Mesendoderm (in vitro differentiated cells): ENCODE results near the gene ABCC5.

Experiments used
- DNase-seq: peaks from one replicate; pipeline ENCODE4 v3.0.0; 2013
- H2AK5ac ChIP-seq: 2 replicates; pipeline ENCODE4 v1.6.1; 2013; ENCODE audit warnings: low read length, inconsistent platforms
- H2BK120ac ChIP-seq: 2 replicates; pipeline ENCODE4 v1.6.1; 2013; ENCODE audit warnings: low read depth, mild to moderate bottlenecking, low read length, moderate library complexity, mixed read lengths
- H2BK15ac ChIP-seq: replicated peaks from 2 replicates; pipeline ENCODE4 v1.6.1; 2013; ENCODE audit warnings: low read depth, mild to moderate bottlenecking, moderate library complexity
- H2BK5ac ChIP-seq: 2 replicates; pipeline ENCODE4 v1.6.1; 2013; ENCODE audit warnings: low read length, inconsistent platforms
- H3K18ac ChIP-seq: 2 replicates; pipeline ENCODE4 v1.6.1; 2013; ENCODE audit warnings: mild to moderate bottlenecking, low read length, mixed read lengths
- H3K23ac ChIP-seq: one replicate; pipeline ENCODE4 v1.6.1; 2013; ENCODE audit warnings: low read length
- H3K27ac ChIP-seq: 2 replicates; pipeline ENCODE4 v1.5.1; 2013; ENCODE audit warnings: low read depth, mild to moderate bottlenecking, inconsistent platforms, low read length, moderate library complexity
- H3K27me3 ChIP-seq: 2 replicates; pipeline ENCODE4 v1.6.1; 2013; ENCODE audit warnings: low read length, control low read depth, mild to moderate bottlenecking, inconsistent platforms; ENCODE audit not compliant: insufficient read depth, poor library complexity
- H3K36me3 ChIP-seq: 2 replicates; pipeline ENCODE4 v1.6.1; 2013; ENCODE audit warnings: low read length, inconsistent platforms; ENCODE audit not compliant: control insufficient read depth, insufficient read depth
- H3K4ac ChIP-seq: one replicate; pipeline ENCODE4 v1.6.1; 2013; ENCODE audit warnings: low read depth, mild to moderate bottlenecking, low read length, moderate library complexity
- H3K4me1 ChIP-seq: 2 replicates; pipeline ENCODE4 v1.6.1; 2013; ENCODE audit warnings: low read depth, low read length, inconsistent platforms; ENCODE audit not compliant: control insufficient read depth
- H3K4me2 ChIP-seq: 2 replicates; pipeline ENCODE4 v1.6.1; 2013; ENCODE audit warnings: low read length
- H3K4me3 ChIP-seq: 2 replicates; pipeline ENCODE4 v1.5.1; 2013; ENCODE audit warnings: mild to moderate bottlenecking, low read length
- H3K56ac ChIP-seq: one replicate; pipeline ENCODE4 v1.6.1; 2013; ENCODE audit warnings: low read length
- H3K79me1 ChIP-seq: 2 replicates; pipeline ENCODE4 v1.6.1; 2013; ENCODE audit warnings: low read length, inconsistent platforms
- H3K79me2 ChIP-seq: 2 replicates; pipeline ENCODE4 v1.6.1; 2013; ENCODE audit warnings: mild to moderate bottlenecking, low read length; ENCODE audit not compliant: control insufficient read depth, insufficient read depth
- H3K9ac ChIP-seq: 2 replicates; pipeline ENCODE4 v1.6.1; 2013; ENCODE audit warnings: low read length, inconsistent platforms
- H4K5ac ChIP-seq: one replicate; pipeline ENCODE4 v1.6.1; 2013; ENCODE audit warnings: low read length
- H4K8ac ChIP-seq: one replicate; pipeline ENCODE4 v1.6.1; 2013; ENCODE audit warnings: low read depth, mild to moderate bottlenecking, control low read depth, low read length, moderate library complexity
- WGBS: extraction: QIAGEN DNeasy Blood & Tissue Kit; methylation state at CpG from one replicate; pipeline ENCODE4 v1.1.7; 2013; ENCODE audit warnings: low lambda C conversion rate, missing lambda C conversion rate; ENCODE audit not compliant: insufficient coverage; ENCODE audit errors: extremely low coverage; 5-methylcytosine and 5-hydroxymethylcytosine counted together

The ABCC5 gene

GRCh38 chr3:183937601-183938286 is 79.9 kb downstream of the ABCC5 start:
- Histone ChIP-seq H2BK5ac (no peak overlapping the region), H3K4me1 (no peaks in the 10 kb centered on the region), H3K4me3 (no peak overlapping the region), H2AK5ac (no peak overlapping the region), H2BK15ac (no peak overlapping the region), H3K36me3 (peaks cover 5% of the 10 kb centered on the region), H3K79me1 (no peaks in the 10 kb centered on the region), H4K8ac (no peak overlapping the region), H3K4me2 (no peak overlapping the region), H2BK120ac (no peak overlapping the region), H3K9ac (no peak overlapping the region), H3K56ac (no peak overlapping the region), H3K27ac (no peak overlapping the region), H3K79me2 (no peaks in the 10 kb centered on the region), H3K23ac (no peak overlapping the region), H3K18ac (no peak overlapping the region), H3K4ac (no peak overlapping the region), H3K27me3 (no peaks in the 10 kb centered on the region), H4K5ac (no peak overlapping the region)
- DNase-seq = no peak
- WGBS = no CpG with 5 or more reads among the region's 10 CpGs

- no peak overlapping the region for H3K18ac ChIP-seq
- no peak overlapping the region for H3K9ac ChIP-seq
- no peaks in the 10 kb centered on the region for H3K27me3 ChIP-seq
- H3K4me1 ChIP-seq = no peaks in the 10 kb centered on the region
- H3K4me3 ChIP-seq = no peak overlapping the region
- no CpG with 5 or more reads among the region's 3 CpGs for WGBS
- no peak overlapping the region for H3K56ac ChIP-seq
- no peak for DNase-seq
- no peak overlapping the region for H2BK120ac ChIP-seq
- H2BK5ac ChIP-seq = no peak overlapping the region
- H3K36me3 ChIP-seq = peaks cover 3% of the 10 kb centered on the region
- H2AK5ac ChIP-seq = no peak overlapping the region
- H3K79me1 ChIP-seq = no peaks in the 10 kb centered on the region
- no peak overlapping the region for H2BK15ac ChIP-seq
- H3K79me2 ChIP-seq = no peaks in the 10 kb centered on the region
- no peak overlapping the region for H3K4ac ChIP-seq
- no peak overlapping the region for H3K4me2 ChIP-seq
- no peak overlapping the region for H3K27ac ChIP-seq
- H4K8ac ChIP-seq = no peak overlapping the region
- no peak overlapping the region for H3K23ac ChIP-seq
- no peak overlapping the region for H4K5ac ChIP-seq
These were observed 84.5 kb downstream of the ABCC5 start for GRCh38 chr3:183933160-183933559.

- Histone ChIP-seq H3K27me3 (no peaks in the 10 kb centered on the region), H3K18ac (no peak overlapping the region), H3K9ac (no peak overlapping the region), H4K8ac (no peak overlapping the region), H3K27ac (no peak overlapping the region), H3K4me2 (no peak overlapping the region), H3K56ac (no peak overlapping the region), H3K23ac (no peak overlapping the region), H3K4me3 (no peak overlapping the region), H3K79me1 (no peaks in the 10 kb centered on the region), H3K4me1 (no peaks in the 10 kb centered on the region), H2AK5ac (no peak overlapping the region), H3K79me2 (no peaks in the 10 kb centered on the region), H4K5ac (no peak overlapping the region), H3K4ac (no peak overlapping the region), H2BK5ac (no peak overlapping the region), H2BK15ac (no peak overlapping the region), H2BK120ac (no peak overlapping the region), H3K36me3 (peaks cover 3% of the 10 kb centered on the region)
- 100% methylated on average over 1 of the region's 2 CpGs for WGBS
- DNase-seq = no peak
These were observed 85.8 kb downstream of the ABCC5 start for GRCh38 chr3:183931881-183932280.

- H3K9ac ChIP-seq = no peak overlapping the region
- H2BK5ac ChIP-seq = no peak overlapping the region
- no peak overlapping the region for H4K8ac ChIP-seq
- H3K27me3 ChIP-seq = no peaks in the 10 kb centered on the region
- no peaks in the 10 kb centered on the region for H3K79me1 ChIP-seq
- no peak overlapping the region for H3K4me3 ChIP-seq
- WGBS = no CpG with 5 or more reads among the region's 10 CpGs
- H3K4ac ChIP-seq = no peak overlapping the region
- no peak overlapping the region for H3K56ac ChIP-seq
- no peaks in the 10 kb centered on the region for H3K4me1 ChIP-seq
- H2BK15ac ChIP-seq = no peak overlapping the region
- no peaks in the 10 kb centered on the region for H3K79me2 ChIP-seq
- no peak overlapping the region for H3K23ac ChIP-seq
- no peak overlapping the region for H4K5ac ChIP-seq
- DNase-seq = no peak
- no peak overlapping the region for H3K4me2 ChIP-seq
- no peak overlapping the region for H3K18ac ChIP-seq
- no peak overlapping the region for H2AK5ac ChIP-seq
- H3K36me3 ChIP-seq = peaks cover 1% of the 10 kb centered on the region
- H3K27ac ChIP-seq = no peak overlapping the region
- H2BK120ac ChIP-seq = no peak overlapping the region
These were observed 87.6 kb downstream of the ABCC5 start for GRCh38 chr3:183930086-183930485.

- no peaks in the 10 kb centered on the region for H3K27me3 ChIP-seq
- H4K5ac ChIP-seq = no peak overlapping the region
- no peak overlapping the region for H3K4me2 ChIP-seq
- H3K4me1 ChIP-seq = no peaks in the 10 kb centered on the region
- H3K79me2 ChIP-seq = no peaks in the 10 kb centered on the region
- no peak overlapping the region for H2BK120ac ChIP-seq
- H3K36me3 ChIP-seq = peaks cover 4% of the 10 kb centered on the region
- no peak overlapping the region for H4K8ac ChIP-seq
- H2BK15ac ChIP-seq = no peak overlapping the region
- H3K27ac ChIP-seq = no peak overlapping the region
- H3K23ac ChIP-seq = no peak overlapping the region
- no peaks in the 10 kb centered on the region for H3K79me1 ChIP-seq
- H3K9ac ChIP-seq = no peak overlapping the region
- no peak overlapping the region for H3K4ac ChIP-seq
- H2BK5ac ChIP-seq = no peak overlapping the region
- H3K56ac ChIP-seq = no peak overlapping the region
- no peak overlapping the region for H2AK5ac ChIP-seq
- WGBS = no CpG with 5 or more reads among the region's 3 CpGs
- H3K4me3 ChIP-seq = no peak overlapping the region
- H3K18ac ChIP-seq = no peak overlapping the region
- DNase-seq = no peak
These were observed 90.6 kb downstream of the ABCC5 start for GRCh38 chr3:183927059-183927458.

GRCh38 chr3:183924956-183925355 is 92.7 kb downstream of the ABCC5 start:
- Histone ChIP-seq H2BK120ac (no peak overlapping the region), H3K4me2 (no peak overlapping the region), H3K56ac (no peak overlapping the region), H3K36me3 (peaks cover 4% of the 10 kb centered on the region), H3K9ac (no peak overlapping the region), H3K27ac (no peak overlapping the region), H3K79me1 (no peaks in the 10 kb centered on the region), H2BK5ac (no peak overlapping the region), H3K27me3 (no peaks in the 10 kb centered on the region), H3K4me3 (no peak overlapping the region), H3K4ac (no peak overlapping the region), H3K18ac (no peak overlapping the region), H3K4me1 (no peaks in the 10 kb centered on the region), H3K23ac (no peak overlapping the region), H4K5ac (no peak overlapping the region), H3K79me2 (no peaks in the 10 kb centered on the region), H2BK15ac (no peak overlapping the region), H2AK5ac (no peak overlapping the region), H4K8ac (no peak overlapping the region)
- no CpG with 5 or more reads among the region's 7 CpGs for WGBS
- DNase-seq = no peak
